BLaER1 (cell line): ENCODE results near the gene KCNH5.

Source experiments
- H3K27ac ChIP-seq: shearing (Covaris generic); formaldehyde crosslinking; 2 replicates; pipeline ENCODE4 v1.8.1; 2022
- H3K27me3 ChIP-seq: shearing (Covaris generic); formaldehyde crosslinking; 2 replicates; pipeline ENCODE4 v1.8.1; 2022
- H3K36me3 ChIP-seq: shearing (Covaris generic); formaldehyde crosslinking; 2 replicates; pipeline ENCODE4 v1.8.1; 2022
- H3K4me1 ChIP-seq: shearing (Covaris generic); formaldehyde crosslinking; 2 replicates; pipeline ENCODE4 v1.8.1; 2022
- H3K4me2 ChIP-seq: shearing (Covaris generic); formaldehyde crosslinking; 2 replicates; pipeline ENCODE4 v1.8.1; 2022
- H3K4me3 ChIP-seq: shearing (Covaris generic); formaldehyde crosslinking; 2 replicates; pipeline ENCODE4 v1.8.1; 2022
- H3K9ac ChIP-seq: shearing (Covaris generic); formaldehyde crosslinking; 2 replicates; pipeline ENCODE4 v1.8.1; 2022
- H3K9me3 ChIP-seq: shearing (Covaris generic); formaldehyde crosslinking; 2 replicates; pipeline ENCODE4 v1.8.1; 2022
- H4K20me1 ChIP-seq: shearing (Covaris generic); formaldehyde crosslinking; 2 replicates; pipeline ENCODE4 v1.8.1; 2022
- Cebpa-rat ChIP-seq: shearing (Covaris generic); IDR thresholded peaks from 2 replicates; pipeline ENCODE4 v1.8.1; 2022

The KCNH5 gene

GRCh38 chr14:63045234-63045611 lies at the start of gene KCNH5:
Gene KCNH5 (minus strand): TSS chr14:63045458. CDS start chr14:63045186, 272 bp downstream.
- no peaks in the 10 kb centered on the region for H4K20me1 ChIP-seq
- H3K36me3 ChIP-seq: no peaks in the 10 kb centered on the region
- TF ChIP-seq Cebpa-rat: no peak
- no peak within 1 kb of the TSS for H3K4me3 ChIP-seq
- no peaks in the 10 kb centered on the region for H3K4me1 ChIP-seq
- H3K4me2 ChIP-seq: no peak within 1 kb of the TSS
- H3K9me3 ChIP-seq: peaks cover 20% of the 10 kb centered on the region
- H3K27ac ChIP-seq: no peak within 1 kb of the TSS
- H3K27me3 ChIP-seq: no peaks in the 10 kb centered on the region
- no peak within 1 kb of the TSS for H3K9ac ChIP-seq

GRCh38 chr14:63091394-63091996 lies 46.2 kb upstream of the KCNH5 start:
- Histone ChIP-seq H3K27me3 (no peaks in the 10 kb centered on the region), H3K4me3 (no peak overlapping the region), H3K36me3 (no peaks in the 10 kb centered on the region), H3K9ac (no peak overlapping the region), H3K4me1 (no peaks in the 10 kb centered on the region), H3K9me3 (no peaks in the 10 kb centered on the region), H3K27ac (no peak overlapping the region), H4K20me1 (no peaks in the 10 kb centered on the region), H3K4me2 (no peak overlapping the region)
- no peak for TF ChIP-seq Cebpa-rat

- Histone ChIP-seq H4K20me1 (no peaks in the 10 kb centered on the region), H3K9ac (no peak overlapping the region), H3K4me2 (no peak overlapping the region), H3K4me3 (no peak overlapping the region), H3K27ac (no peak overlapping the region), H3K4me1 (no peaks in the 10 kb centered on the region), H3K9me3 (0 out of 2 replicates have a peak, but pooled peaks cover 5% of the 10 kb centered on the region), H3K36me3 (no peaks in the 10 kb centered on the region), H3K27me3 (no peaks in the 10 kb centered on the region)
- no peak for TF ChIP-seq Cebpa-rat
Observed at GRCh38 chr14:63088865-63089264, 43.6 kb upstream of the KCNH5 start.

- Histone ChIP-seq H3K4me3 (no peak overlapping the region), H3K27me3 (no peaks in the 10 kb centered on the region), H3K4me2 (no peak overlapping the region), H3K9ac (no peak overlapping the region), H3K27ac (no peak overlapping the region), H3K36me3 (no peaks in the 10 kb centered on the region), H4K20me1 (no peaks in the 10 kb centered on the region), H3K4me1 (no peaks in the 10 kb centered on the region), H3K9me3 (no peaks in the 10 kb centered on the region)
- TF ChIP-seq Cebpa-rat: no peak; the same call in 1 of the 2 replicates
Observed at GRCh38 chr14:63078569-63078968, 33.3 kb upstream of the KCNH5 start.

- H3K27me3 ChIP-seq: no peaks in the 10 kb centered on the region
- no peaks in the 10 kb centered on the region for H3K36me3 ChIP-seq
Observed at GRCh38 chr14:63076488-63076887, 31.2 kb upstream of the KCNH5 start.

GRCh38 chr14:63055631-63056030 lies 10.4 kb upstream of the KCNH5 start:
- Histone ChIP-seq H3K27me3 (no peaks in the 10 kb centered on the region), H3K9me3 (peaks cover 2% of the 10 kb centered on the region), H3K4me3 (no peak overlapping the region), H4K20me1 (no peaks in the 10 kb centered on the region), H3K4me2 (no peak overlapping the region), H3K36me3 (no peaks in the 10 kb centered on the region), H3K4me1 (no peaks in the 10 kb centered on the region), H3K9ac (no peak overlapping the region), H3K27ac (no peak overlapping the region)
- TF ChIP-seq Cebpa-rat: no peak

More at GRCh38 chr14:63076488-63076887, 31.2 kb upstream of the KCNH5 start:
- H3K9me3 ChIP-seq: no peaks in the 10 kb centered on the region
- no peak overlapping the region for H3K4me2 ChIP-seq
- H3K4me3 ChIP-seq: no peak overlapping the region
- H3K27ac ChIP-seq: no peak overlapping the region
- no peaks in the 10 kb centered on the region for H3K4me1 ChIP-seq
- H4K20me1 ChIP-seq: no peaks in the 10 kb centered on the region
- no peak overlapping the region for H3K9ac ChIP-seq
- TF ChIP-seq Cebpa-rat: no peak

- H3K4me3 ChIP-seq: no peak overlapping the region
- H3K27ac ChIP-seq: no peak overlapping the region
- no peak overlapping the region for H3K9ac ChIP-seq
- no peak overlapping the region for H3K4me2 ChIP-seq
- H3K27me3 ChIP-seq: no peaks in the 10 kb centered on the region
- no peaks in the 10 kb centered on the region for H4K20me1 ChIP-seq
- no peaks in the 10 kb centered on the region for H3K9me3 ChIP-seq
- no peak for TF ChIP-seq Cebpa-rat
- no peaks in the 10 kb centered on the region for H3K4me1 ChIP-seq
- H3K36me3 ChIP-seq: no peaks in the 10 kb centered on the region
Observed at GRCh38 chr14:63051992-63052391, 6.7 kb upstream of the KCNH5 start.

GRCh38 chr14:63051301-63051700 lies 6.0 kb upstream of the KCNH5 start:
- Histone ChIP-seq H3K27me3 (no peaks in the 10 kb centered on the region), H3K4me2 (no peak overlapping the region), H3K9ac (no peak overlapping the region), H3K9me3 (peaks cover 5% of the 10 kb centered on the region), H4K20me1 (no peaks in the 10 kb centered on the region), H3K4me3 (no peak overlapping the region), H3K4me1 (no peaks in the 10 kb centered on the region), H3K36me3 (no peaks in the 10 kb centered on the region), H3K27ac (no peak overlapping the region)
- TF ChIP-seq Cebpa-rat: no peak

- no peaks in the 10 kb centered on the region for H3K27me3 ChIP-seq
- H3K27ac ChIP-seq: no peak overlapping the region
- no peak overlapping the region for H3K4me2 ChIP-seq
- peaks cover 11% of the 10 kb centered on the region for H3K9me3 ChIP-seq
- H3K4me3 ChIP-seq: no peak overlapping the region
- no peaks in the 10 kb centered on the region for H3K4me1 ChIP-seq
- no peaks in the 10 kb centered on the region for H3K36me3 ChIP-seq
- H4K20me1 ChIP-seq: no peaks in the 10 kb centered on the region
- no peak overlapping the region for H3K9ac ChIP-seq
- TF ChIP-seq Cebpa-rat: no peak
Observed at GRCh38 chr14:63050694-63051093, 5.4 kb upstream of the KCNH5 start.

- TF ChIP-seq Cebpa-rat: no peak
- no peaks in the 10 kb centered on the region for H4K20me1 ChIP-seq
- H3K9me3 ChIP-seq: peaks cover 20% of the 10 kb centered on the region
- no peaks in the 10 kb centered on the region for H3K4me1 ChIP-seq
- H3K27ac ChIP-seq: no peak overlapping the region
- H3K27me3 ChIP-seq: no peaks in the 10 kb centered on the region
- H3K4me3 ChIP-seq: no peak overlapping the region
- H3K4me2 ChIP-seq: no peak overlapping the region
- no peaks in the 10 kb centered on the region for H3K36me3 ChIP-seq
- no peak overlapping the region for H3K9ac ChIP-seq
Observed at GRCh38 chr14:63046339-63047268, 1.3 kb upstream of the KCNH5 start.
